Ishikawa (cell line): Measurements from ENCODE around the gene NDUFAF5.

Source experiments
- MAX ChIP-seq: IDR thresholded peaks from 2 replicates; pipeline ENCODE4 v1.6.1; 2012
- TAF1 ChIP-seq: IDR thresholded peaks from 2 replicates; pipeline ENCODE4 v1.6.1; 2012; ENCODE audit warnings: low read depth, mild to moderate bottlenecking
- TF ChIP-seq, protein P1 (sequence below): IDR thresholded peaks from 2 replicates; pipeline ENCODE4 v1.6.1; 2012; ENCODE audit warnings: low read depth, mild to moderate bottlenecking

DNA sequence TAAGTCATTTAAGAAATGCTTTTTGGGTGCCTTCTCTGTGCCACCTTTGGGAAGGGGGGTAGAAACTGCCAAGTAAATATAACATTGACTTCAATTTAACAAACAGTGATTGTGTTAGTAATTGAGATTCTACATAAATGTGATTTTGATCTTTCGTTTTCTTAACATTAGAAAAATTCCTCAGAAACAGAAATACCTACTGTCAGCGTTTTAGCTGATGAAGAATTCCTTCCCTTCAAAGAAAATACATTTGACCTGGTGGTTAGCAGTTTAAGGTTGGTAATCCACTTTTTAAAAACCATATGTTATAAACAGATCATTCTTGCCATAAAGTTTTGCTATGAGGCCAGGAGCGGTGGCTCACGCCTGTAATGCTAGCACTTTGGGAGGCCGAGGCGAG, 9.8 kb downstream of the NDUFAF5 start:
- TF ChIP-seq TAF1 = no peak
- TF ChIP-seq, protein P1, sequence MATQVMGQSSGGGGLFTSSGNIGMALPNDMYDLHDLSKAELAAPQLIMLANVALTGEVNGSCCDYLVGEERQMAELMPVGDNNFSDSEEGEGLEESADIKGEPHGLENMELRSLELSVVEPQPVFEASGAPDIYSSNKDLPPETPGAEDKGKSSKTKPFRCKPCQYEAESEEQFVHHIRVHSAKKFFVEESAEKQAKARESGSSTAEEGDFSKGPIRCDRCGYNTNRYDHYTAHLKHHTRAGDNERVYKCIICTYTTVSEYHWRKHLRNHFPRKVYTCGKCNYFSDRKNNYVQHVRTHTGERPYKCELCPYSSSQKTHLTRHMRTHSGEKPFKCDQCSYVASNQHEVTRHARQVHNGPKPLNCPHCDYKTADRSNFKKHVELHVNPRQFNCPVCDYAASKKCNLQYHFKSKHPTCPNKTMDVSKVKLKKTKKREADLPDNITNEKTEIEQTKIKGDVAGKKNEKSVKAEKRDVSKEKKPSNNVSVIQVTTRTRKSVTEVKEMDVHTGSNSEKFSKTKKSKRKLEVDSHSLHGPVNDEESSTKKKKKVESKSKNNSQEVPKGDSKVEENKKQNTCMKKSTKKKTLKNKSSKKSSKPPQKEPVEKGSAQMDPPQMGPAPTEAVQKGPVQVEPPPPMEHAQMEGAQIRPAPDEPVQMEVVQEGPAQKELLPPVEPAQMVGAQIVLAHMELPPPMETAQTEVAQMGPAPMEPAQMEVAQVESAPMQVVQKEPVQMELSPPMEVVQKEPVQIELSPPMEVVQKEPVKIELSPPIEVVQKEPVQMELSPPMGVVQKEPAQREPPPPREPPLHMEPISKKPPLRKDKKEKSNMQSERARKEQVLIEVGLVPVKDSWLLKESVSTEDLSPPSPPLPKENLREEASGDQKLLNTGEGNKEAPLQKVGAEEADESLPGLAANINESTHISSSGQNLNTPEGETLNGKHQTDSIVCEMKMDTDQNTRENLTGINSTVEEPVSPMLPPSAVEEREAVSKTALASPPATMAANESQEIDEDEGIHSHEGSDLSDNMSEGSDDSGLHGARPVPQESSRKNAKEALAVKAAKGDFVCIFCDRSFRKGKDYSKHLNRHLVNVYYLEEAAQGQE = no peak
- TF ChIP-seq MAX = no peak
